ENCODE measurements around the gene HEXD. TPM values are rescaled to one million over a fixed set of nuclear protein-coding genes. Genes with fewer than 3 reads are reported as not detected.

Gene HEXD
- total and polyA plus RNA-seq, 2 of the 8 experiments (the other 6 are each of a cell fraction or from before 2014, with no cell fraction given), result 20.6 to 21.8 TPM

DNA sequence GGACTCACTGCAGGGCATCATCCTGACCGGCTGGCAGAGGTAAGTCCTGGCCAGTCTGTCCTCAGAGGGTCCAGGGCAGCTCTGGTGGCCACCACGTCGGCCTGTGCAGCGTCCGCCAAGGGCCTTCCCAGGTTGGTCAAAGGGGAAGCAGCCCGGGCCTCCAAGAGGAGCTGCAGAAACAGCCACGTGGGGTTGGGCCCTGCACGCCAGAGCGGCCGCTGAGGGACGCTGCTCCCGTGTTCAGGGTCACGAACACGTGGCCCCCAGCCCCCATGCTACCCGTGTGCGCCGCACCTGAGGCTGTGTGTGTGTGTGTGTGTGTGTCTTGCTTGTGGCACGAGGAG lies 19.1 kb downstream of the HEXD start (continued):
- TF ChIP-seq, protein P1, sequence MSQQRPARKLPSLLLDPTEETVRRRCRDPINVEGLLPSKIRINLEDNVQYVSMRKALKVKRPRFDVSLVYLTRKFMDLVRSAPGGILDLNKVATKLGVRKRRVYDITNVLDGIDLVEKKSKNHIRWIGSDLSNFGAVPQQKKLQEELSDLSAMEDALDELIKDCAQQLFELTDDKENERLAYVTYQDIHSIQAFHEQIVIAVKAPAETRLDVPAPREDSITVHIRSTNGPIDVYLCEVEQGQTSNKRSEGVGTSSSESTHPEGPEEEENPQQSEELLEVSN (IDR thresholded peaks at IDR 0.05), result no peak
